Rectal smooth muscle tissue (tissue), 1 donor: ENCODE data around the gene RPS23.
"Not testable (repeated sequence)": the region's sequence is repeated elsewhere in the genome, so short reads cannot be mapped to it uniquely, and the experiment has no call there.

Experiments
- H3K27ac ChIP-seq: one replicate; pipeline ENCODE4 v1.7.0; 2013; ENCODE audit warnings: low read depth, low read length, inconsistent platforms
- H3K27me3 ChIP-seq: one replicate; pipeline ENCODE4 v1.7.0; 2013; ENCODE audit warnings: low read length; ENCODE audit not compliant: control insufficient read depth, insufficient read depth
- H3K36me3 ChIP-seq: one replicate; pipeline ENCODE4 v1.7.0; 2013; ENCODE audit warnings: low read length; ENCODE audit not compliant: control insufficient read depth, insufficient read depth
- H3K4me1 ChIP-seq: one replicate; pipeline ENCODE4 v1.7.0; 2013; ENCODE audit warnings: low read length; ENCODE audit not compliant: control insufficient read depth, insufficient read depth
- H3K4me3 ChIP-seq: one replicate; pipeline ENCODE4 v1.7.0; 2013; ENCODE audit warnings: low read length
- H3K9ac ChIP-seq: one replicate; pipeline ENCODE4 v1.7.0; 2013; ENCODE audit warnings: low read length

The RPS23 gene

DNA sequence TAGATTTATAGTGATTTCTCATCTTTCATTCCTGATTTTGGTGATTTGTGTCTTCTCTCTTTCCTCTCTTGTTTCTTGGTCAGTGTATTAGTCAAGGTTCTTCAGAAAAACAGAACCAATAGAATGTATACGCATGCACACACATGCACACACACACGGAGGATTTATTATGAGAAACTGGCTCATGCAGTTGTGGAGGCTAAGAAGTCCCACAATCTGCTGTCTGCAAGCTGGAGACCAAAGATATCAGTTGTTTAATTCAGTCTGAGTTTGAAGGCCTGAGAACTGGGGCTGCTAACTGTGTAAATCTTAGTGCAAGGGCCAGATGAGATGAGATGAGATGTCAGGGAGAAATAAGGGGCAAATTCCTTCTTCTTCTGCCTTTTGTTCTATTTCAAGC is 5.7 kb upstream of the RPS23 start:
- Histone ChIP-seq H3K27ac (no peak overlapping the region), H3K27me3 (no peaks in the 10 kb centered on the region), H3K9ac (no peak overlapping the region), H3K4me1 (no peaks in the 10 kb centered on the region), H3K4me3 (no peak overlapping the region), H3K36me3 (no peaks in the 10 kb centered on the region)

DNA sequence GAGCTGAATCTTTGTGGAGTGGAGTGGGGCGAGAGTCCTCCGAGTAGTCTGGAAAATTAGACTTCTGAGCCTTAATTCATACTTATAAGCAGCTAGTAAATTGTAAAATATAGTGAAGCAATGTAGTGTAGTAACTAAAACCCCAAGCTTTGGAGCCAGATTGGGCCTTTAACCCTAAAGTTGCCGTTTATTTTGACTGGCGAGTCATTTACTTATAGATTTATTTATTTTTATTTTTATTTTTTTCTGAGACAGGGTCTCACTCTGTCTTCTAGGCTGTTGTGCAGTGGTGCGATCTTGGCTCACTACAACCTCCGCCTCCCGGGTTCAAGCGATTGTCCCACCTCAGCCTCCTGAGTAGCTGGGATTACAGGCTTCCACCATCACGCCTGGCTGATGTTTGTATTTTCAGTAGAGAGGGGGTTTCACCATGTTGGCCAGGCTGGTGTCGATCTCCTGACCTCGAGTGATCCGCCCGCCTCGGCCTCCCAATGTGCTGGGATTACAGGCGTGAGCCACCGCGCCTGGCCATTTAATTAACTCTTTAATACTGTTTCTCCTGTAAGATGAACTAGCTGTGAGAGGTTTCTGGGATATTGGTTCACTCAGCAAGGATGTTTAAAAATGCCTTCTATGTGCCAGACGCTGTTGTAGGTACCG is 687 bp upstream of the RPS23 start:
- peaks cover 5% of the 10 kb centered on the region for H3K4me1 ChIP-seq
- peak overlapping the region; percentile 77 for H3K27ac ChIP-seq
- no peaks in the 10 kb centered on the region for H3K27me3 ChIP-seq
- peaks cover 16% of the 10 kb centered on the region for H3K36me3 ChIP-seq
- H3K4me3 ChIP-seq = peak overlapping the region; percentile 97
- peak overlapping the region; percentile 59 for H3K9ac ChIP-seq

DNA sequence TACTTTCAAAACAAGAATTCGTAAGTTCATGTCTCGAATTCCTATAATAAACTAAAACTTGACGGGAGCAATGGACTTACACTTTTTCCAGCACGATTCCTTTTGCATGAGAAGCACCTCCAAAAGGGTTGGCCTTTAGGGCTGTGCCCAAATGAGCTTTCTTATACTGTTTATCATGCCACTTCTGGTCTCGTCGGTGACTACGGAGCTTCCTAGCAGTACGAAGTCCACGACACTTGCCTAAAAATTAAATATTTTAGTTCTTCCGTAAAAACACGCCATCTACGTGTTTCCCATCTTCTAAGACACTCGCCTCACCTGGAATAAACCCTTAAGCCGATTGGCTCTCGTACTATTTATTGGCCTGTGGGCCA is 554 bp downstream of the RPS23 start:
- H3K36me3 ChIP-seq = peaks cover 16% of the 10 kb centered on the region
- H3K9ac ChIP-seq = peak overlapping the region; percentile 72
- H3K4me1 ChIP-seq = peaks cover 5% of the 10 kb centered on the region
- H3K4me3 ChIP-seq = peak overlapping the region; percentile 97
- peak overlapping the region; percentile 77 for H3K27ac ChIP-seq
- no peaks in the 10 kb centered on the region for H3K27me3 ChIP-seq

DNA sequence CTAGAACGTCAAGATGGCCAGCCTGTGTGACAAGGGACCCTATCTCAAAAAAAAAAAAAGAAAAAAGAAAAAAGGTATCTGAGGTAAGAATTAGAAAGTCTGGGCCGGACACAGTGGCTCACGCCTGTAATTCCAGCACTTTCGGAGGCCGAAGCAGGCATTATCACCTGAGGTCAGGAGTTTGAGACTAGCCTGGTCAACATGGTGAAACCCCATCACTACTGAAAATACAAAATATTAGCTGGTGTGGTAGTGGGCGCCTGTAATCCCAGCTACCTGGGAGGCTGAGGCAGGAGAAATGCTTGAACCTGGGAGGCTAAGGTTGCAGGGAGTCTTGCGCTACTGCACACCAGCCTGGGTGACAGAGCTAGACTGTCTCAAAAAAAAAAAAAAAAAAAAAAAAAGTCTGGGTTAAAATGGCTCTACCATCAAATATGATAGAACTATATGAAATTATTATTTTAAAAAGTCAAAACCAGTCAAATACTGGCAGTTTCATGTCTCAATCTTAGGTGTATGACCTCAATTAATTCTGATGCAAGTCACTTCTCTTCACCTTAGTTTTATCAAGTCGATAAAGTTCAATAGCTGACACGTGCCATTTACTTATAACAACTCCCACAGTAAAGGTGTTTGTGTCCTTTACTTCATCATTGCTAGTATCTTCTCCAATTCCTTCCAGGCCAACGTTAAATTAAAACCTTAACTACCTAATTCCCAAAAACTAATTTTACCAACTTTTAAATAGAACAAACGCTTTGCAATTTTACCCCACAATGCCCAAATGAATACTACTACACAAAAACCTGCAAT is 1.1 kb downstream of the RPS23 start:
- Histone ChIP-seq H3K4me1 (peaks cover 5% of the 10 kb centered on the region), H3K27ac (peak overlapping the region; percentile 77), H3K9ac (peak overlapping the region; percentile 72), H3K36me3 (peaks cover 16% of the 10 kb centered on the region), H3K27me3 (no peaks in the 10 kb centered on the region), H3K4me3 (peak overlapping the region; percentile 97)

DNA sequence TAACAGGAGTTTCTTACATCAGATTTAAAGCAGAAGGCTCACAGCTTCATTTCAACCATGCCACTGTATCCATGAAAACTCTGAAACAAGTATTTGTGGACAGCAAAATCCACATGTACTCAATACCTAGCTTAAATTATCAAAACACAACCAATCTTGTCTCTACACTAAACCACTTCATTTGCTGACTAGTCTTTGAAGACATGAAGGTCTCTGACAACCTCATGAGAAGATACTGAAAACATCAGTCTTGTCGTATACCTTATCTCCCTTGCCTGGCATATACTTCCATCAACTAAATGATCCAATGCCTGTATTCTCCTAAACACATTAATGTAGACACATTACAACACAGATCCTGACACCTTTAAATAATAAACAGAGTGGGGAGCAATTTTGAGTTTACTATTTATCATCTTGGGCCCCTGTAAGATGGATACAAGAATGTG is 2.9 kb downstream of the RPS23 start:
- H3K4me3 ChIP-seq = no peak overlapping the region
- peaks cover 16% of the 10 kb centered on the region for H3K36me3 ChIP-seq
- no peaks in the 10 kb centered on the region for H3K27me3 ChIP-seq
- no peak overlapping the region for H3K9ac ChIP-seq
- H3K27ac ChIP-seq = no peak overlapping the region
- peaks cover 5% of the 10 kb centered on the region for H3K4me1 ChIP-seq

DNA sequence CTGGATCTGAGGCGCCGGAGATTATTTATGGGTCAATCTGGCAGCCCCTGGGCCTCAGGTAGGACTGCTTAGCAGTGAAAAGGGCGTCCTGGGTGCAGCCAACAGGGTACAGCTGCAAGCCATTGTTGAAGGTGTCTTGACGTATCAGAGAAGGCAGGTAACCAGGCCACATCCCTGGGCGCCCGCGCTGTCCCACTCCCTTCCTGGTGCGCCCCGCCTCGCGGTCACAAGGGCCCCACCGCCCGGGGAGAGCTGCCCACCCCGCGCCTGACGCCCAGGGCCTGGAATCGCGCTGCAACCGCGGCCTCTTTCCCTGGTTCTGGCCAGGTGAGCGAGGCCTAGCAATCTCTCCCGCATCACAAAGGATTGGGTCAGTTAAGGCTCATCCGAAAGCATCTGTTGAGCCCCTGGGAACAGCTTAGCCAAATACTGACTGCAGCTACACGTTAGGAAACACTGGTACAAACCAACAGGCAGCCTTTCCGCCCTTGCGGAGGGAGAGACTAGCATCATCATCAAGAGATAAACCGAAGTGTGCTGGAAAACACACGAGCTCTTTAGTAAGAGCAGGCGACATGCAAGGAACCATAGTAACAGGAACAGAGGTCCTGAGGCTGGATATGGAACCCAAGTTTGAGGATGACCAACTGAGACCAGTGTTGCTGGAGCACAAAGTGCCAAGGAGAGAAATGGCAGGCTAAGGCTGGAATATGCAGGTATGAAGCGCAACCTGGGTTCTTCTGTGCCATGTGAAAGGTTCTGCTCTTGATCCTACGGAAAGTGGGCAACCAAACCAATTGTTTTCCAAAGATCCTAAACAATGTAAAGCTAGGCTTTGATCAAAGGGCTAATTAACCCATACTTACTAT is 3.6 kb downstream of the RPS23 start:
- Histone ChIP-seq H3K4me1 (peaks cover 5% of the 10 kb centered on the region), H3K4me3 (no peak overlapping the region), H3K9ac (no peak overlapping the region), H3K27ac (no peak overlapping the region), H3K27me3 (no peaks in the 10 kb centered on the region), H3K36me3 (peaks cover 16% of the 10 kb centered on the region)

DNA sequence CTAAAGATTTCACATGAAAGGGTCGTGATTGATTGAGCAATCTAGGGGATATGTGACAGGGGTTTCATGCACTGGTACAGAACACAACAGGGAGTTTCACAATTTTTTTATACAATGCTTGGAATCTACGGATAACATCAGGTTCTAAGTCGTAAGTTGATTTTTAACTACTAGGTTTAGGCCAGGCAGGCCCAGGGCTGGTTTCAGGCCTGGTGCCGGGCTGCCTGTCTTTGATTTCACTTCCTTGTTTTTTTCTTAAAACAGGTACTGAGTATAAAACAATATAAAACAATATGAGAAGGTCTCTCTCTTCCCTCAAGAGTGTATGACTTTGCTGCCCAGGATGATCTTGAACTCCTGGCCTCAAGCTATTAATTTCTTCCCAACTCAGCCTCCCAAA is 4.7 kb downstream of the RPS23 start:
- not testable (repeated sequence) for H3K27me3 ChIP-seq, H3K4me3 ChIP-seq, H3K27ac ChIP-seq, H3K4me1 ChIP-seq, H3K9ac ChIP-seq
- peaks cover 16% of the 10 kb centered on the region for H3K36me3 ChIP-seq

DNA sequence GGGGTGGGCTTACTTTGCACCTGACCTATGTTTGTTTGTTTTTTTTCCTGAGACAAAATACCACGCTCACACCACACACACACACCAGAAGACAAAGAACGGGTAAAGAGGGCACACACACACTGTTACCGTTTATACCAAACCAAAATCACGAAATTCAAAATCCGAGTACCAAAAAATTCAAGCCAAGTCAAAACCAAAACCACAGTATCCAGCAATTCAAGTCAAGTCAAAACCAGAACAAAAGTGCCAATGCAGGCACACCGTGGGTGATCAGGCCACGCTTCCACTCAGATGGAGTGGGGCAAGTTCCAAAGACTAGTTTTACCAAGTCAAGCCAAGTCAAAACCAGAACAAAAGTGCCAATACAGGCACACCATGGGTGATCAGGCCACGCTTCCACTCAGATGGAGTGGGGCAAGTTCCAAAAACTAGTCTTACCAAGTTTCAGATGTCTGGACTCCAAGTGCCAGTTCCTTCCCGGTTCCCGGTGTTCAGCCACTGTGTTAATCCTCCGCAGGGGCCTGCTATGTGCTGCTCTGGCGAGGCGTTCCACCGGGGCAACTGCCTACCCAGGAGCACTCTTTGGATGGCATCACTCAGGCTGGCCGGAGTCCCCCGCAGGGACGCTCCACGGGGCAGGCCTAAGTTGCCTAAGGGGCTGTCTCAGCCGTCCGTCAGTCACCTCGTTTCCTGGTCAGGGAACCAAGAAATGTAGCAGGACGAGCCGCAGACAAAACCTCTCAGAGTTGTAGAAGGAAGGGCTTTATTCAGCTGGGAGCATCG is 5.4 kb downstream of the RPS23 start:
- H3K4me1 ChIP-seq, H3K9ac ChIP-seq, H3K27ac ChIP-seq, H3K27me3 ChIP-seq, H3K4me3 ChIP-seq: not testable (repeated sequence)
- H3K36me3 ChIP-seq = peaks cover 16% of the 10 kb centered on the region

DNA sequence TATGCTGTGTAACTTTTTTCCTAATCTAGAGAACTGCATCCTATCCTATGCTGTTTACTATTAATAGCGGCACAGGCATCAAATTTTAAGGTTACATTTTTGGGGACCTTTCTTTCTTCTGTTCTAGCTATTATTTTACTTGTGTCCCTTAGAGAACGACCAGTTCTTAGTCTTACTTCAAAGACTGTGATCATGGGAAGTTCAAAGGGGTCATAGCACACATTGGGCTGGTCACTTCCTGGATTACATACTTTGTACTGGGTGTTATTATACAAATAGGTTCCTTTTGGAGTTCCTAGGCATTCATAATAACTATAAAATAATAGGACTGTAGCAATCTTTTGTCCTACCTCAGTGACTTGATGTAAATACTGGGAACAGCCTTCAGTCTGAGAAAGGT is 8.8 kb downstream of the RPS23 start:
- H3K9ac ChIP-seq, H3K4me1 ChIP-seq, H3K4me3 ChIP-seq, H3K27ac ChIP-seq, H3K36me3 ChIP-seq, H3K27me3 ChIP-seq: not testable (repeated sequence)

DNA sequence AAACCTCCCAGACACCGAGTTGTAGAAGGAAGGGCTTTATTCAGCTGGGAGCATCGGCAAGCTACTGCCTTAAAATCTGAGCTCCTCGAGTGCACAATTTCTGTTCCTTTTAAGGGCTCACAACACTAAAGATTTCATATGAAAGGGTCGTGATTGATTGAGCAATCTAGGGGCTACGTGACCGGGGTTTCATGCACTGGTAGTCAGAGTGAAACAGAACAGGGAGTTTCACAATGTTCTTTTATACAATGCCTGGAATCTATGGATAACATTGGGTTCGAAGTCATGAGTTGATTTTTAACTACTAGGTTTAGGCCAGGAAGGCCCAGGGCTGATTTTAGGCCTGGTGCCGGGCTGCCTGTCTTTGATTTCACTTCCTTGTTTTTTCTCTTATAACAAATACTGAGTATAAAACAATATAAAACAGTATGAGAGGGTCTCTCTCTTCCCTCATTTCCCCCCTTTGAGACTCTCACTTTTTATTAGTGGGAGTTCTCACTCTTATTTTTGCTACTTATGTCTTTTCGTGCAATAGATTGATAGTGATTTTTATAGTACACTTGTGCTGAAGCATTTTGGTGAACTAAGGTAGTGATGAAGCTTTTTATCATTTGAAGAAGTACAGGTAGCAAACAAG is 10.7 kb downstream of the RPS23 start:
- H3K27ac ChIP-seq, H3K27me3 ChIP-seq, H3K9ac ChIP-seq, H3K4me1 ChIP-seq, H3K36me3 ChIP-seq, H3K4me3 ChIP-seq: not testable (repeated sequence)

DNA sequence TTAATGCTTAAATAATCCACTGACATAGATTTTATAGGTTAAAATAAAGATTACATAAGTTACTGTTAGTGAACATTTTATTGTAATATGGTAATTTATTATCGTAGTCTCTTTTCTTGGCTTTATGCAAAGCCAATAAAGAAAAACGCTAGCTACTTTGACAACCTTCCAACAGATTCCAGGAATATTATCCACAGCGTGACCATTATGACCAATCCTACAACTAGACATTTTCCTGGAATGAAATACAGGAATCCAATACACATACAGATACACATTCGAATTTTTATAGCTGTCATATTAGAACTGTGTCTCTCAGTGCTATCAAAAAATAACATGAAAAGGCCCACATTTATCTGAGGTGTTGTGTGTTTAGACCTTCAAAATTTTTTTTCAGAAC is 13.1 kb downstream of the RPS23 start:
- Histone ChIP-seq H3K36me3 (no peaks in the 10 kb centered on the region), H3K27ac (no peak overlapping the region), H3K4me3 (no peak overlapping the region), H3K9ac (no peak overlapping the region), H3K4me1 (no peaks in the 10 kb centered on the region), H3K27me3 (no peaks in the 10 kb centered on the region)
